Activated CD4-positive, alpha-beta T cell treated with anti-CD3 and anti-CD28 coated beads, Interleukin-2, amount 50 U/mL, for 4 hours (primary cell): Measurements from ENCODE around the gene ADGRD2.

ENCODE experiments used
- DNase-seq, 2 experiments: peaks; one replicate each; pipeline ENCODE4 v3.0.0-alpha.2; 2020

The ADGRD2 gene

GRCh38 chr9:124498499-124499146, 48.4 kb downstream of the ADGRD2 start:
- DNase-seq: no peak

GRCh38 chr9:124499216-124499615, 49.0 kb downstream of the ADGRD2 start:
- DNase-seq: no peak

- no peak for DNase-seq
Measured at GRCh38 chr9:124500028-124500795, 50.0 kb downstream of the ADGRD2 start.

- DNase-seq: no peak
Measured at GRCh38 chr9:124500796-124501611, 50.8 kb downstream of the ADGRD2 start.

GRCh38 chr9:124501771-124502320, 51.6 kb downstream of the ADGRD2 start:
- no peak for DNase-seq

GRCh38 chr9:124502711-124503702, 52.8 kb downstream of the ADGRD2 start:
- no peak for DNase-seq

- no peak for DNase-seq
Measured at GRCh38 chr9:124503713-124504529, 53.7 kb downstream of the ADGRD2 start.

- DNase-seq: no peak
Measured at GRCh38 chr9:124504530-124505005, 54.3 kb downstream of the ADGRD2 start.

- no peak for DNase-seq
Measured at GRCh38 chr9:124505006-124505900, 55.0 kb downstream of the ADGRD2 start.

GRCh38 chr9:124505901-124506346, 55.7 kb downstream of the ADGRD2 start:
- no peak for DNase-seq

GRCh38 chr9:124506433-124506832, 56.2 kb downstream of the ADGRD2 start:
- no peak for DNase-seq

GRCh38 chr9:124506931-124507879, 57.0 kb downstream of the ADGRD2 start, which contains the start of gene NR5A1:
TSS of gene NR5A1 (minus strand) at chr9:124507399. CDS start at chr9:124503395, 4,004 bp downstream.
- DNase-seq: no peak

GRCh38 chr9:124507880-124508423, 57.7 kb downstream of the ADGRD2 start:
- no peak for DNase-seq

GRCh38 chr9:124510650-124511425, 60.6 kb downstream of the ADGRD2 start:
- no peak for DNase-seq

- no peak for DNase-seq
Measured at GRCh38 chr9:124511426-124511840, 61.2 kb downstream of the ADGRD2 start.

GRCh38 chr9:124511891-124512805, 61.9 kb downstream of the ADGRD2 start:
- DNase-seq: no peak
